ENCODE results near the gene SH3PXD2A. TPM values are rescaled to one million over a fixed set of nuclear protein-coding genes. Genes with fewer than 3 reads are reported as not detected.

The SH3PXD2A gene
- total RNA-seq, 1 donor from 2014 or later: 19.3 TPM

DNA sequence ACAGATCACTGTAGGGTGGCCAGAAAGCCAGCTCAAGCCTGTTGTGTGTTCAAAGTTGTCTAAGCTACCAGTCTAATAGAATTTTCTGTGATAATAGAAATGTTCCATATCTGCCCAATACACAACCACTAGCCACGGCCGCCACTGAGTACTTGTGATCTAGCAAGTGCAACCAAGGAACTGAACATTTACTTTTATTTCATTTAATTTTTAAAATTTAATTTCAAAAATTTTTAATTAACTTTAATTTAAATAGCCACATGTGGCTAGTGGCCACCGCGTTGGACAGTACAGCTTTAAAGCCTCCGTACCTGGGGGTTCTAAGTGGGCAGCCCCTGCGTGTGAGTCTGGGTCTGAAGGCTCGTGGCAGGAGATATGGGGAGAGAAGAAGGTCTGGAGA, 60.4 kb downstream of the SH3PXD2A start:
- intact Hi-C loops (cut with micrococcal nuclease): no loop called here

GRCh38 chr10:103793920-103794883, 61.2 kb downstream of the SH3PXD2A start:
- intact Hi-C loops (cut with micrococcal nuclease): no loop called here

GRCh38 chr10:103793429-103793828, 61.9 kb downstream of the SH3PXD2A start:
- intact Hi-C loops (cut with micrococcal nuclease): no loop called here

DNA sequence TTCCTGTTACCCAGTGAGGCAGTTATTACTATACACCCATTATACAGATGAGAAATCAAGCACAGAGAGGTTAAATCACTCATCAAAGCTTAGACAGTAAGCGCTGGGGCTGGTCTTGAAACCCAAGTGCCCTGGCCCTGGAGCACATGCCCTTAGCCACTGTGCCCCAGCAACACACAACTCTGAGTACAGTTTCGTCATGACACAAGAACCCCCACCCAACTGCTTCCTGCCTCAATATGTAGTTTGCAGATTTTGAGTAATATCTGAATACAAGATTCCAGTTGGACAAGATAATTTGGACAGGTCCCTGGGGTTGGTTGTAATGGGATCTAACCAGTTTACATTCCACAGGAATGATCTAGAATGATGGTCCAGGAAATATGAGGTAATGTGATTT, 62.8 kb downstream of the SH3PXD2A start:
- intact Hi-C loops (cut with micrococcal nuclease): no loop called here

- intact Hi-C loops (cut with micrococcal nuclease): no loop called here
Measured at GRCh38 chr10:103791858-103792257, 63.5 kb downstream of the SH3PXD2A start.

DNA sequence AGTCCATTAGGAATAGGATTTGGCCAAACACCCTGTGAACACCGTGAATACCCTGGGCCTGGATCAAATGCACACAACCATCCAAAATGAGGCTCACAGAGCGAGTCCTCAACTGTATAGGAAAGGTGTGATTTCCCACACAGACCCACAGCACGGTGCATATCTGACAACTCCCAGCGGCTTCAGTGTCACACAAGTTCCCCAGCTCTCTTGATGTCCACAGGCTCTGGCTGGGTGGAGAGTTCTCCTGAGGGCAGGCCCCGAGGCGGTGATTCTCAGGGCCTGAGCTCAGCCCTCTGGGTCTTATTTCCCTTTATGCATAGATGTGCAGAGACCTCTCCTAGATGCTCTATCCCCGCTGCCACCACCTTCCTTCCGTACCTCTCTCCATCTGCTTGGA, 64.1 kb downstream of the SH3PXD2A start:
- intact Hi-C loops (cut with micrococcal nuclease): no loop called here

- intact Hi-C loops (cut with micrococcal nuclease): no loop called here
Measured at GRCh38 chr10:103790580-103790979, 64.8 kb downstream of the SH3PXD2A start.

DNA sequence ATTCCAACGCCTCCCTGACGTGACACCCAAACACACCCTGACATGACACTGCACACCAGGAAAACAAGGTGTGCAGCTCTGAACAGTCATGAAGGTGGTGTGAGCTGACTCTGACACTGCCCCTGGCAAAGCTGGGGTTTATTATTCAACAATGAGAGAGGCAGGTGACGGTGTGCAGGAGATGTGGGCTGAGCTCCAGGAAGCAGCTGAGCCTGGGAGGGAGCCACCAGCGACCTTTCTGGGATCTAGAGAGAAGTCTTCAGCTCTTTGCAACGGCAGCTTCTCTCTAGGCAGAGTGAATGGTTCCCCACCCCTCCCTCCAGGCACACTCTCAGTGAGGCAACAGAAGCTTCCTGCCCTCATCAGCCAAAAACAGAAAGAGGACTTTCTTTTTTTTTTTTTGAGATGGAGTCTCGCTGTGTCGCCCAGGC, 65.6 kb downstream of the SH3PXD2A start:
- intact Hi-C loops (cut with micrococcal nuclease): no loop called here

- intact Hi-C loops (cut with micrococcal nuclease): no loop called here
Measured at GRCh38 chr10:103789161-103789560, 66.2 kb downstream of the SH3PXD2A start.

DNA sequence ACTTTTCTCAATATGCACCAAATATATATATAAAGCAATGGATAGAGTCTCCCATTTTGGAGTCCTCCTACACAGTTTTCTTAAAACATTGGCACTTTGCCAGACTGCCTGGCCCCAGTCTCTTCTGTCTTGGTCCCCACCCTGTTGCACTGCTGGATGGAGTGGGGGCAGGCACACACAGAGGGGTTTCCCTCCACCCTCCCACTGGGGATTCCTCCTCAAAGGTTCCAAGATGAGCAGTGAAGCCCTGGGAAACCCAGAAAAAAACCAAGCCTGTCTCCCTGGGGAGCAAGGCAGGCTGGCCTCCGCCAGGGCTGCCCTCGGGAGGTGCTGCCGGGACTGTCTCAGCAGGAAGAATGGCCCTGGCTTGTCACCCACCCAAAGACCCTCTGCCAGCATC, 68.0 kb downstream of the SH3PXD2A start:
- intact Hi-C loops (cut with micrococcal nuclease): no loop called here

- intact Hi-C loops (cut with micrococcal nuclease): no loop called here
Measured at GRCh38 chr10:103786020-103786419, 69.4 kb downstream of the SH3PXD2A start.

GRCh38 chr10:103784723-103785418, 70.5 kb downstream of the SH3PXD2A start:
- intact Hi-C loops (cut with micrococcal nuclease): no loop called here

DNA sequence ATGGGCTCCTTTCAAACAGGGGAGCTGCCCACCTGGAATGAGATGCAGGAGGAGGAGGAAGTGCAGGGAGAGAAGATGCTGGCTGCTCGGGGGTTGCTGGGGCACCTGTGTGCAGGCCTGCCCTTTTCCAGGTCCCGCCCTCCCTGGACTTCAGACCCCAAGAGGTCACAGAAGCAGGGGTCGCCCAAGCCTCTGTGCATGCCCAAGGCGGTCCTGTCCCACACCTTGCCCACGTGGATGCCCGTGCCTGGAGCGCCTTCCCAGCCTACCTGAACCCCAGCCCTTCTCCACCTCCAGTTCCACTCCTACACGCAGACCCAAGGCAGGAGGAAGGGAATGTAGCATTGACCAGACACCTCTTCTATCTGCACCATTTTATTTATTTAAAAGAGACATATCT, 71.3 kb downstream of the SH3PXD2A start:
- intact Hi-C loops (cut with micrococcal nuclease): no loop called here

- intact Hi-C loops (cut with micrococcal nuclease): no loop called here
Measured at GRCh38 chr10:103783681-103784080, 71.7 kb downstream of the SH3PXD2A start.

DNA sequence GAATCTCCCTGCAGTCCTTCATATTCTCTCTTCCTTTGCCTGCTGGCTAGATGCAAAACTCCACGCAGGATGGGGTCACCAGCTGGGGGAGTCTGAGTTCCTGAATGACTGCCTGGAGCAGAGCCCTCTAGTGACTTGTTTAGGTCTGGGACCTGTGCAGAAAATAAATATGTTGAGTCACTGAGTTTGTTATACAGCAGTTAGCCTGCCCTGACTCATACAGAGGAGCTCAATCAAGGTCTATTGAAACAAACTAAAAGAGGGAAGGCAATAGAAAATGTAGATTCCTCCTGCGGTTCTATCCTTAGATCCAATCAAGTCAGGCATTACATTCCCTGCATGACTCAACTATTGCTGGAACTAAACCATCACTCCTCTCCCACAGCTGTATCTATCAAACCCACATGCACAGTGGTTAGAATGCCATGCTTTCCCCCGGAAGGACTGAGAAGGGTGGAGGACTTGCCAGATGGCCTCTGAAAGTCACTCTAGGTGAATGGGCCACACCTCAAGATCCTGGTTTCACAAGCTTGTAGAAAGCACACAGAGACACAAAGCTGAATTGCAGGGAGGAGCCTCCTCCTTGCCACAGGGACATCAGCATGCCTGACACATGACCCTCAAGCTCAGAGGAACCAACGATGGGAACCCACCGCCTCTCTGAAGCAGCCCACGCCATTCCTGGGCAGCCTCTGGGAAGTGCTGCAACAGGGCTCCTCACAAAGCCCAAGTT, 73.9 kb downstream of the SH3PXD2A start:
- intact Hi-C loops (cut with micrococcal nuclease): loop anchor here (1.0 to 2.0 kb wide), 2 partner anchors 23 to 68 kb away; no protein-coding TSS in a partner anchor

GRCh38 chr10:103780242-103781149, 74.9 kb downstream of the SH3PXD2A start:
- intact Hi-C loops (cut with micrococcal nuclease): loop anchor here (1.0 to 2.0 kb wide), 2 partner anchors 22 to 67 kb away; no protein-coding TSS in a partner anchor

DNA sequence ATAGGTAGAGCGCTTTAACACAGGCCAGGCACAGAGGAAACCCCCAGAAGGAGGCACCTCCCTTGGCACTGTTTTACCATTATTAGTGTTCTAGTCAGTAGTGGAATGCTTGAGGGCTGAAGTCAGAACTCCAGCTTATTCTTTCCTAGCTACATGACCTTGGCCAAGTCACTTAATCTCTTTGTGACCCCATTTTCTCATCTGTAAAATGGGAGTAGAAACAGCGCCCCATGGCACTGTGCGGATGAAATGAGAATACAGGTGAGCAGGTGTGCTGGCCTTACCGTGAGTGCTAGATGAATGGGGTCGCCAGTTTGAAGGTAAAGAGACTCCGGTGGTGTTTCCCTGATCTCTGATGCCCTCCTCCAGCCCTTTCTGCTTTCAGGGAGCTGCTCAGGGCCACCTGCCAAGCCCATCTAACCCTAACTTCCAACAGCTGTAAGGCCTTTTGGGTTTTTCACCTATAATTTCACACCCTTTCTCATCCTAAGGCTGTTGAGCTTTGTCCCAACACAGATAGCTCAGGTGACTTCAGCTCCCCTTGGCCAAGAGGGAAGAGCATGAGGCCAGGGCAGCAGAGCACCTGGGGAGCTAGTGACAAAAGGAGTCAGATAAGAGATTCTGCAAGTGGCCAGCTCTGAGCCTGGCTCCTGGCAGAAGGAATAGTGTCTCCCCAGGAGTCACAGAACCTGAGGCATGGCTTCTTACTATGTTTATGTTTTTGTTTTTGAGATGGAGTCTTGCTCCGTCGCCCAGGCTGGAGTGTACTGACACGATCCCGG, 76.8 kb downstream of the SH3PXD2A start:
- intact Hi-C loops (cut with micrococcal nuclease): no loop called here

DNA sequence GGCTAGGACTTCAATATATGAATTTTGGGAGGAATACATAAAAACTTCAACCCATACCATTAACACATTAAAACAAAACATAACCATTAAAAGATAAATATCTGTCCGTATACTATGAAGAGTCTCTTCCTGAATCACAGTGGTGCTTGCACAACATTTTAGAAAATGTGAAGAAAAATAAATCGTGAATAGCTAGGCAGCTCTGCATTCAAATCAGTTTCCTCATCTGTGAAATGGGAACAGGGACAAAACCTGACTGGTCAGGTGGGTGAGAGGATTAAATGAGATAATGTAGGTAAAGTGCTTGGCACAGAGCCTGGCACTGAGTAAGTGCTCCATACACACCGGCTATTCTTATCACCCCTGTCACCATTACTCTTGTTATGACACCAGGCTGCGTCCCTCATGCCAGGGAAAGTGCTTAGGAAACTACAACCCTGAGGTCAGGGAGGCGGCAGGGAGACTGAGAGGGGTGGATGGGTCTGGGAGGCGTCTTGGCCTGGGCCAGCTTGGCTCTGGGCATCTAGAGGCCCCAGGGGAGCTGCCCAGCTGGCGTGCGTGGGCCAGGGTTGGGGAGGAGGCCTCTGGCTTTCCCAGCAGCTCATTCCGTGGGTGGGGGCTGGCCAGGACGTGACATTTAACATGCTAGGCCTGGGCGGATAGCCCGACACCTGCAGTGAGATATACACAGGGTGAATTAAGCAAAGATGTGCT, 78.3 kb downstream of the SH3PXD2A start:
- intact Hi-C loops (cut with micrococcal nuclease): no loop called here

DNA sequence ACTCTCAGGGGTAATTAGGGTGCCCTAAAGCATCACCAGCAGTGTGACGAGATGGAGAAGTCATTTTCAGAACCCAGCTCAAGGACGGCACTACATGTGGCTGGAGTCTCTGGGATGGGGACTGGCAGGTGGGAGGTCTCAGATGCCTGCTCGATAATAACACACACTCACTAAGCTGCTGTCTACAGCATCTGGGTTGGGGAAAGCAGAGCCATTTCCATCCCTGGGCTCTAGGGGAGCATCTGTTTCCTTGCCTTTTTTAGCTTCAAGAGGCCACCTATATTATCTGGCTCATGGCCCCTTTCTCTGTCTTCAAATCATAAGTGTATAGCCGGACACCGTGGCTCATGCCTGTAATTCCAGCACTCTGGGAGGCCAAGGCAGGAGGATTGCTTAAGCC, 79.6 kb downstream of the SH3PXD2A start:
- intact Hi-C loops (cut with micrococcal nuclease): no loop called here

Measured in T-helper 1 cell treated with Interleukin-12 subunit alpha and Interleukin-12 subunit beta and Interleukin-4 antibody, amounts not matched to agents 30 ng/mL and 1 ng/mL, for 36 hours (primary cell).